Measurements from ENCODE around the gene RASAL1.

DNA sequence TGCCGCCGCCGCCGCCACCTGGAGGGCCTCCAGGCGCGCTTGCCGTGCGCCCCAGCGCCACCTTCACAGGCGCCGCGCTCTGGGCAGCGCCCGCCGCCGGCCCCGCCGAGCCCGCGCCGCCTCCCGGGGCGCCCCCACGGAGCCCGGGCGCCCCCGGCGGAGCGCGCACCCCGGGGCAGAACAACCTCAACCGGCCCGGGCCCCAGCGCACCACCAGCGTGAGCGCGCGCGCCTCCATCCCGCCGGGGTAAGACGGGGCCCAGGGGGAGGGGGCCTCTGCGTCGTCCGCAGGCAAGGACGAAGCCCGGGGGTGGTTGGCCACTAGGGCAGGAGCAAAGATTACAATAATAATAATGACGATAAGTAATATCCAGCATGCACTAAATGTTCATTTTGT is 57.7 kb downstream of the RASAL1 start:
- TF ChIP-seq EZH2 (IDR thresholded peaks at IDR 0.05; ENCODE audit: insufficient read depth, poor library complexity, severe bottlenecking) (no peak), EZH2phosphoT487 (IDR thresholded peaks at IDR 0.05; ENCODE audit: insufficient read depth, low read depth) (no peak)
